HepG2 (cell line): ENCODE results near the gene SRSF10. TPM values are rescaled to one million over a fixed set of nuclear protein-coding genes. Genes with fewer than 3 reads are reported as not detected.

Experiments used
- ARID3A ChIP-seq: IDR thresholded peaks from 2 replicates; pipeline ENCODE4 v1.6.1; 2012; ENCODE audit warnings: low read depth, low read length, improper control_type of control experiment
- BATF2 ChIP-seq: sonication (generic); formaldehyde crosslinking; IDR thresholded peaks from 2 replicates; pipeline ENCODE4 v1.8.0; 2022; ENCODE audit warnings: mild to moderate bottlenecking, missing genetic modification reagents, moderate library complexity
- CAMTA2 ChIP-seq: sonication (generic); formaldehyde crosslinking; IDR thresholded peaks from 2 replicates; pipeline ENCODE4 v1.4.0; 2020; ENCODE audit warnings: mild to moderate bottlenecking, missing genetic modification reagents, borderline replicate concordance
- CC2D1A ChIP-seq: sonication (generic); formaldehyde crosslinking; IDR thresholded peaks from 2 replicates; pipeline ENCODE4 v1.8.1; 2023; ENCODE audit warnings: mild to moderate bottlenecking, missing genetic modification reagents
- FOXO1 ChIP-seq: sonication (generic); formaldehyde crosslinking; IDR thresholded peaks from 2 replicates; pipeline ENCODE4 v1.4.0; 2020; ENCODE audit warnings: missing genetic modification reagents
- GTF2F1 ChIP-seq: fragments of 150-350 bp; IDR thresholded peaks from 2 replicates; pipeline ENCODE4 v1.6.1; 2014; ENCODE audit warnings: low read length
- MYNN ChIP-seq: sonication (generic); formaldehyde crosslinking; IDR thresholded peaks from 2 replicates; pipeline ENCODE4 v1.4.0; 2020; ENCODE audit warnings: mild to moderate bottlenecking, low read depth, missing genetic modification reagents
- NFYC ChIP-seq: IDR thresholded peaks from 2 replicates; pipeline ENCODE4 v1.6.1; 2016; ENCODE audit warnings: missing genetic modification reagents, missing compliant biosample characterization
- NR1H2 ChIP-seq: sonication (generic); formaldehyde crosslinking; IDR thresholded peaks from 2 replicates; pipeline ENCODE4 v1.8.1; 2022; ENCODE audit warnings: low read depth, missing genetic modification reagents, borderline replicate concordance
- SALL2 ChIP-seq: sonication (generic); formaldehyde crosslinking; IDR thresholded peaks from 2 replicates; pipeline ENCODE4 v1.8.1; 2023; ENCODE audit warnings: mild to moderate bottlenecking, missing genetic modification reagents, inconsistent platforms
- SRF ChIP-seq: IDR thresholded peaks from 2 replicates; pipeline ENCODE4 v1.6.1; 2011; ENCODE audit warnings: mild to moderate bottlenecking, low read depth, low read length, moderate library complexity
- TRIM24 ChIP-seq: sonication (generic); formaldehyde crosslinking; IDR thresholded peaks from 2 replicates; pipeline ENCODE4 v1.8.0; 2022; ENCODE audit warnings: mild to moderate bottlenecking, missing genetic modification reagents
- ZBTB3 ChIP-seq: sonication (generic); formaldehyde crosslinking; IDR thresholded peaks from 2 replicates; pipeline ENCODE4 v1.4.0; 2020; ENCODE audit warnings: low read depth, mild to moderate bottlenecking, moderate library complexity, missing genetic modification reagents, borderline replicate concordance
- ZKSCAN5 ChIP-seq: sonication (generic); formaldehyde crosslinking; IDR thresholded peaks from 2 replicates; pipeline ENCODE4 v1.5.1; 2020; ENCODE audit warnings: mild to moderate bottlenecking, missing genetic modification reagents
- ZNF235 ChIP-seq: sonication (generic); formaldehyde crosslinking; IDR thresholded peaks from 2 replicates; pipeline ENCODE4 v1.8.1; 2023; ENCODE audit warnings: mild to moderate bottlenecking, missing genetic modification reagents, borderline replicate concordance
- ZNF280D ChIP-seq: sonication (generic); formaldehyde crosslinking; IDR thresholded peaks from 2 replicates; pipeline ENCODE4 v1.5.1; 2020; ENCODE audit warnings: mild to moderate bottlenecking, missing genetic modification reagents
- ZNF709 ChIP-seq: sonication (generic); formaldehyde crosslinking; IDR thresholded peaks from 2 replicates; pipeline ENCODE4 v1.5.0; 2020; ENCODE audit warnings: mild to moderate bottlenecking, missing genetic modification reagents
- ZSCAN12 ChIP-seq: sonication (generic); formaldehyde crosslinking; IDR thresholded peaks from 2 replicates; pipeline ENCODE4 v1.9.0; 2021; ENCODE audit warnings: mild to moderate bottlenecking, missing genetic modification reagents
- polyA plus RNA-seq, 8 experiments: library from polyadenylated mRNA; depleted of rRNA in 3 of 8; stranded (reverse) in 7 of 8; unstranded in 1 of 8; fragments of >200 nt; fragmentation: Illumina TruSeq in 4 of 8; extraction: Trizol in 4 of 8; gene quantifications; 2 replicates each; pipeline versions ENCODE4 v1.2.1 to v1.2.3, GENCODE V29; 2011 to 2016; ENCODE audit warnings: low read depth in 4 of 8, missing spikeins in 1 of 8, mixed read lengths in 1 of 8; ENCODE audit not compliant: insufficient read depth in 1 of 8
- total RNA-seq, 5 experiments: library from RNA; depleted of rRNA; stranded (reverse); fragments of >200 nt; fragmentation: Illumina TruSeq; extraction: Trizol; gene quantifications; 2 replicates each; pipeline ENCODE4 v1.2.3, GENCODE V29; 2016; ENCODE audit warnings: low read depth in 1 of 5
- TF ChIP-seq, protein P1 (sequence below): sonication (generic); formaldehyde crosslinking; IDR thresholded peaks from 2 replicates; pipeline ENCODE4 v1.4.0; 2020; ENCODE audit warnings: mild to moderate bottlenecking, missing genetic modification reagents
- TF ChIP-seq, protein P2 (sequence below): sonication (generic); formaldehyde crosslinking; IDR thresholded peaks from 2 replicates; pipeline ENCODE4 v1.5.1; 2020; ENCODE audit warnings: mild to moderate bottlenecking, moderate library complexity, missing genetic modification reagents

Gene SRSF10
- total and polyA plus RNA-seq, 2 of the 13 experiments (the other 11 are each of a cell fraction or from before 2014, with no cell fraction given) = 126 to 186 TPM

DNA sequence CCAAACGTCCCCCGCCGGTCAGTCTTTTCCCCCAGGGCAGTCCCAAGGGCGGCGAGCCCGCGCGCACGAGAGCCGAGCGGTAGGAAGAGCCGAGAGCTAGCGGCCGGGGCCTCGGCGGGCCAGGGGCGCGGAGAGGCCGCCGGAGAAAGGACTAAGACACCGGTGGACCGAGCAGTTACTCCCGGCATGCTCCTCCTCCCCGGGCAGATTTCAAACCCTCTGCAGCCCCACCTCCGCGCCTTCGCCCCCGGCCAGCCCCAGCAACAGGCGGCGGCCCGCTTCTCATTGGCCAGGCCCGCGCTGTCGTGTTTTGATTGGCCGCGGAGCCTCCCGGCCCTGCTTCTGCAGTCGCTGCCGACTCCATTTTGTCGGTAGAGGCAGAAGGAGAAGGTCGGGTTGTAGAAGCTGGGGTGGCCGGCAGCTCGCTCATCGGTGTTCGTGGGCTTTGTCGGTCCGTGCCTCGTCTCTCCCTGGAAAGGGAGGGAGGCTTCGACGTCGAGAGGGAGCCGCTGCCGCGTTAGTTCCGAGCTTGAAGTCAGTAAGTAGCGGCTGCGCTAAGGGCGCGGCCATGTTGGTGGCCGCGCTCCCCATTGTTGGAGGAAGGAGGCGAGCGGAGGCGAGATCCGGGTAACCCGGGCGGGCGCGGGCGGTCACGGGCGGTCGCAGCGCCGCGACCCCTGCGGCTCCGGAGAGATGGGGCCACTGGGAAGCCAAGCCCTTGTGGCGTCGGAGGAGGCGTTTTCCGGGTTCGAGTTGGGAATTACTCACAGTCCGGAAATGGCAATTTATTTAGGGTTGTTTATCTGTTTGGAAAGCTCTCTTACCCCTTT lies 20.5 kb downstream of the SRSF10 start, which contains the start of gene PNRC2 (continued):
- TF ChIP-seq ZBTB3 (CRISPR knock-in tag) (no peak; the same call in 1 of the 2 replicates), NFYC (peak; percentile 94), TRIM24 (CRISPR knock-in tag) (no peak), FOXO1 (CRISPR knock-in tag) (peak; percentile 51), MYNN (no peak), CAMTA2 (CRISPR knock-in tag) (no peak), CC2D1A (no peak), NR1H2 (no peak), ZKSCAN5 (CRISPR knock-in tag) (no peak), ARID3A (no peak), BATF2 (CRISPR knock-in tag) (no peak), SALL2 (CRISPR knock-in tag) (peak; percentile 96), ZNF280D (CRISPR knock-in tag) (peak; percentile 61; the same call in 1 of the 2 replicates), ZNF235 (CRISPR knock-in tag) (no peak), GTF2F1 (peak; percentile 77), ZSCAN12 (CRISPR knock-in tag) (no peak), SRF (no peak), ZNF709 (CRISPR knock-in tag) (no peak; the same call in 1 of the 2 replicates)
- TF ChIP-seq, protein P1, sequence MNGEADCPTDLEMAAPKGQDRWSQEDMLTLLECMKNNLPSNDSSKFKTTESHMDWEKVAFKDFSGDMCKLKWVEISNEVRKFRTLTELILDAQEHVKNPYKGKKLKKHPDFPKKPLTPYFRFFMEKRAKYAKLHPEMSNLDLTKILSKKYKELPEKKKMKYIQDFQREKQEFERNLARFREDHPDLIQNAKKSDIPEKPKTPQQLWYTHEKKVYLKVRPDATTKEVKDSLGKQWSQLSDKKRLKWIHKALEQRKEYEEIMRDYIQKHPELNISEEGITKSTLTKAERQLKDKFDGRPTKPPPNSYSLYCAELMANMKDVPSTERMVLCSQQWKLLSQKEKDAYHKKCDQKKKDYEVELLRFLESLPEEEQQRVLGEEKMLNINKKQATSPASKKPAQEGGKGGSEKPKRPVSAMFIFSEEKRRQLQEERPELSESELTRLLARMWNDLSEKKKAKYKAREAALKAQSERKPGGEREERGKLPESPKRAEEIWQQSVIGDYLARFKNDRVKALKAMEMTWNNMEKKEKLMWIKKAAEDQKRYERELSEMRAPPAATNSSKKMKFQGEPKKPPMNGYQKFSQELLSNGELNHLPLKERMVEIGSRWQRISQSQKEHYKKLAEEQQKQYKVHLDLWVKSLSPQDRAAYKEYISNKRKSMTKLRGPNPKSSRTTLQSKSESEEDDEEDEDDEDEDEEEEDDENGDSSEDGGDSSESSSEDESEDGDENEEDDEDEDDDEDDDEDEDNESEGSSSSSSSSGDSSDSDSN (CRISPR knock-in tag) = peak; percentile 92
- TF ChIP-seq, protein P2, sequence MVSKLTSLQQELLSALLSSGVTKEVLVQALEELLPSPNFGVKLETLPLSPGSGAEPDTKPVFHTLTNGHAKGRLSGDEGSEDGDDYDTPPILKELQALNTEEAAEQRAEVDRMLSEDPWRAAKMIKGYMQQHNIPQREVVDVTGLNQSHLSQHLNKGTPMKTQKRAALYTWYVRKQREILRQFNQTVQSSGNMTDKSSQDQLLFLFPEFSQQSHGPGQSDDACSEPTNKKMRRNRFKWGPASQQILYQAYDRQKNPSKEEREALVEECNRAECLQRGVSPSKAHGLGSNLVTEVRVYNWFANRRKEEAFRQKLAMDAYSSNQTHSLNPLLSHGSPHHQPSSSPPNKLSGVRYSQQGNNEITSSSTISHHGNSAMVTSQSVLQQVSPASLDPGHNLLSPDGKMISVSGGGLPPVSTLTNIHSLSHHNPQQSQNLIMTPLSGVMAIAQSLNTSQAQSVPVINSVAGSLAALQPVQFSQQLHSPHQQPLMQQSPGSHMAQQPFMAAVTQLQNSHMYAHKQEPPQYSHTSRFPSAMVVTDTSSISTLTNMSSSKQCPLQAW = peak; percentile 95; the same call in 1 of the 2 replicates
